GM10248 (cell line): ENCODE data around the gene CAMTA1.

Source experiments
- CTCF ChIA-PET: fragments of 300-600 bp; sonication (Branson Sonifier 250); formaldehyde crosslinking; extraction: SDS; loops from one replicate; lab custom pipeline; 2021; ENCODE audit warnings: antibody characterized with exemption; lab: Yijun Ruan, JAX
- POLR2A ChIA-PET: fragments of 350-650 bp; sonication (Branson Sonifier 250); formaldehyde crosslinking; extraction: SDS; loops from one replicate; lab custom pipeline; 2020; ENCODE audit warnings: antibody characterized with exemption; lab: Yijun Ruan, JAX
- DNase-seq: peaks from one replicate; pipeline ENCODE4 v3.0.0; 2012; ENCODE audit errors: extremely low spot score
- TF ChIP-seq, protein P1 (sequence below): IDR thresholded peaks from 2 replicates; pipeline ENCODE4 v1.5.1; 2012; ENCODE audit warnings: mild to moderate bottlenecking, low read depth; ENCODE audit errors: extremely low read depth, missing control alignments, control extremely low read depth

The CAMTA1 gene

DNA sequence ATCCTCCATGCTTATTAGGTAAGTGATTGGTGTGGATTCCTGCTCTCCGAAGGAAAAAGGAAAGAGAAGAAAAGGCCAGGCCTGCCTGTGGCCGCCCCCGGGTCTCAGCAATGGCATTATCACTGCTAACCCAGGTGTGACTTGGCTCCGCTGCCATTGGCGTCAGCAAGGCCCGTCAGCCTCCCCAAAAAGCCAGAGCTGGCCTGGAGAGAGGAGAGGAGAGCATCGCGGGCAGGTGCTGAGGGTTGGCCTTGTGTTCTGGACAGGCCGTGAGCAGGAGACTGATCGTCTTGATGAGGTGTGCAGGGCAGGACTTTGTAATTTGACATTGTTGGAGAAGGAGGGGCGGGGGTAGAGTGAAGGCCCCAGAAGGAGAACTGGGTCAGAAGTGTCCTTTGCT, 186.4 kb downstream of the CAMTA1 start:
- TF ChIP-seq, protein P1, sequence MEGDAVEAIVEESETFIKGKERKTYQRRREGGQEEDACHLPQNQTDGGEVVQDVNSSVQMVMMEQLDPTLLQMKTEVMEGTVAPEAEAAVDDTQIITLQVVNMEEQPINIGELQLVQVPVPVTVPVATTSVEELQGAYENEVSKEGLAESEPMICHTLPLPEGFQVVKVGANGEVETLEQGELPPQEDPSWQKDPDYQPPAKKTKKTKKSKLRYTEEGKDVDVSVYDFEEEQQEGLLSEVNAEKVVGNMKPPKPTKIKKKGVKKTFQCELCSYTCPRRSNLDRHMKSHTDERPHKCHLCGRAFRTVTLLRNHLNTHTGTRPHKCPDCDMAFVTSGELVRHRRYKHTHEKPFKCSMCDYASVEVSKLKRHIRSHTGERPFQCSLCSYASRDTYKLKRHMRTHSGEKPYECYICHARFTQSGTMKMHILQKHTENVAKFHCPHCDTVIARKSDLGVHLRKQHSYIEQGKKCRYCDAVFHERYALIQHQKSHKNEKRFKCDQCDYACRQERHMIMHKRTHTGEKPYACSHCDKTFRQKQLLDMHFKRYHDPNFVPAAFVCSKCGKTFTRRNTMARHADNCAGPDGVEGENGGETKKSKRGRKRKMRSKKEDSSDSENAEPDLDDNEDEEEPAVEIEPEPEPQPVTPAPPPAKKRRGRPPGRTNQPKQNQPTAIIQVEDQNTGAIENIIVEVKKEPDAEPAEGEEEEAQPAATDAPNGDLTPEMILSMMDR: no peak
- ChIA-PET CTCF (no interaction called here), POLR2A (no interaction called here)
- no peak for DNase-seq

DNA sequence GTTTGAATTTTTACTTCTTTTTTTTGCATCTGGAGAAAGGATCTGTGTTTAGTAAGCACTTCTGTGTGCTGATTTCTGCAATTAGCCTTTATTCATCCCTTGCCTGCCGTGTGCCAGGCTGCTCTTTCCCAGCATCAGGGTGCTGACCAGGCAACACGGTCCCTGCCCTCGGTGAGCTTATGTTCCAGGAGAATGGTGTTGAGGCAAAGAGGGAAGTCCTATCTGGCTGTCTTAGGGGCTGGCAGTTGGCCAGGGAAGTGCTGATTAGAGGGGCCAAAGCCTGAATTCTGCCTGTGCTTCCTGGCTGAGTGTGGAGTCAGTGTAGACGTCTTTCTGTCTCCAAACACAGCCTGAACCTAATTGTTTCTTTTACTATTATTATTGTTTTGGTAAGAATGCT, 187.1 kb downstream of the CAMTA1 start:
- TF ChIP-seq, protein P1: no peak
- ChIA-PET CTCF (no interaction called here), POLR2A (no interaction called here)
- no peak for DNase-seq

DNA sequence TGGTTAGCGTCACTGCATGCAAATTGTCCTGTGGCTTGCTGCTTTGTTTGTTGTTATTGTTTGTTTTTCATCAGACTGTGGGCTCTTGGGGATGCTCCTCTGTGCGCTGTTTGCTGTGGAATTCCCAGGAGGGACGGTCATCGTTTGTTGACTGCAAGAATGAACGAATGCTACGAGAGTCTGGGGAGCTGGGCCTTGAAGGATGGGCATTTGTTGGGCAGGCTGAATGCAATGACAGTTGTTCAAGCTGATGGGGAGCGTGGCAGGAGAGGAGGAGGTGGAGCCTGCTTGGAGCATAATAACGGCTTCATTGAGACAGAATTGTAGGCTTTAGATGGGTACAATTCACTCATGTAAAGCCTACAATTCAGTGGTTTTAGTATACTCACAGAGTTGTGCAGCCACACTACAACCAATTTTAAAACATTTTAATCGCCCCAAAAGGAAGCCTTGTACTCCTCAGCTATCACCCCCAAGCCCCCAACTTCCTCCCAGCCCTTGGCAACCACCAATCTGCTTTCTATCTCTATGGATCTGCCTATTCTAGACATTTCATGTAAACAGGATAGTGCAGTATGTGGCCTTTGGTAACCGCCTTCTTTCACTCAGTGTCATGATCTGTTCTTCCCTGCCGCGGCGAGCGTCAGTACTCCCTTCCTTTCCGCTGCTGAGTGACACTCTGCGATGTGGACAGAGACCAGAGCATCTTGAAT, 190.2 kb downstream of the CAMTA1 start:
- CTCF ChIA-PET: no interaction called here
- TF ChIP-seq, protein P1: no peak
- no peak for DNase-seq
- POLR2A ChIA-PET: no interaction called here

DNA sequence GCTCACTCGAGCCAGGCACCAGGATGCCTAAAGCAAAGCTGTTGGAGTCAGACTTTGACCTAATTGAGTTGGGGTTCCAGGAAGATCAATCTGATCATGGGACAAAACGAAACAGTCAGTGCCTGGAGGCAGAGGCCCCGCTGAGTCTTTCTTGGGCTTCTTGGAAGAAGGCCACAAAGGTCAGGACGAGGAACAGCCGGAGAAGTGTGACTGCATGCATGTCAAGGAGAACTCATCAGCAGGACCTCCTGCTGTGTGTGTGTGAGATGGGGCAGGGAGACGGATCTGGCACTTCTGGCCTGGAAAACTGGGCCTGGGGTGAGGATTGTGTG, 190.8 kb downstream of the CAMTA1 start:
- TF ChIP-seq, protein P1: no peak
- no peak for DNase-seq
- CTCF ChIA-PET: no interaction called here
- POLR2A ChIA-PET: no interaction called here

DNA sequence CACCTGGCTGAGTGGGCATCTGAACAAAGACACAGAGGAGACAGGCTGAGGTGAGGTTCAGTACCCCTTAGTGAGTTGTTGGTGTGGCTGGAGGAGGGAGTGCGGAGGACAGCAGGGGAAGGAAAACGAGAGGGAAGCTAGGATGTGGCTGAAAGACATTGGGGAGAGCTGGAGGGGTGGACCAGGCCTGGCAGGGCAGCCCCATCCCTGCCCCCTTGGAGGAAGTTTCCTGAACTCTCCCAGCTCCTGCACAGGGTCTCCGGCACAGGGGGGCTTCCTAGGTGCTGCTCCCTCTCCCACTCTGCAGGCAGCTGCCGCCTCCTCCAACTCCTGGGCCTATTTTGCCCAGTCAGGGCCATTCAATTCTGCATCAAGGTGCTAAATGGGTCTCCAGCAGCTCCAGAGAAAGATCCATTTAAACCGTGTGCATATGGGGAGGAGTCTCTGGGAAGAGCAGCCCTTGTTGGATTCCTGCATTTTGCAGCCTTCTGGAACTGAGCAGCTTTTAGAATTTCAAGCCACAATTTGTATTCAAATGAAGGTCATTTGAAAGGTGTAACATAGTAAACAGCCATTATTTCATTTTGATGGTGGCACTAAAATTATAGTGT, 193.9 kb downstream of the CAMTA1 start:
- POLR2A ChIA-PET: no interaction called here
- DNase-seq: no peak
- TF ChIP-seq, protein P1: no peak
- CTCF ChIA-PET: interaction anchor here (1.5 kb wide), 1 partner anchor 11 kb away, joined by 3 read pairs; no protein-coding TSS in a partner anchor

DNA sequence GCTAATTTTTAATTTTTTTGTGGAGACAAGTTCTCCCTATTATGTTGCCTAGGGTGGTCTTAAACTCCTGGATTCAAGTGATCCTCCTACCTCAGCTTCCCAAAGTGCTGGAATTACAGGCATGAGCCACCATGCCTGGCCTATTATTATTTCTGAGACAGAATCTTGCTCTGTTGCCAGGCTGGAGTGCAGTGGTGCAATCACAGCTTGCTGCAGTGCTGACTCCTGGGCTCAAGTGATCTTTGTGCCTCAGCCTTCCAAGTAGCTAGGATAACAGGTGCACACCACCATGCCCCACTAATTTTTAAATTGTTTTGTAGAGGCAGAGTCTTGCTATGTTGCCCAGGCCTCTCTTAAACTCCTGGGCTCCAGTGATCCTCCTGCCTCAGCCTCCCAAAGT, 196.3 kb downstream of the CAMTA1 start:
- POLR2A ChIA-PET: no interaction called here
- CTCF ChIA-PET: no interaction called here
- TF ChIP-seq, protein P1: no peak
- DNase-seq: no peak

DNA sequence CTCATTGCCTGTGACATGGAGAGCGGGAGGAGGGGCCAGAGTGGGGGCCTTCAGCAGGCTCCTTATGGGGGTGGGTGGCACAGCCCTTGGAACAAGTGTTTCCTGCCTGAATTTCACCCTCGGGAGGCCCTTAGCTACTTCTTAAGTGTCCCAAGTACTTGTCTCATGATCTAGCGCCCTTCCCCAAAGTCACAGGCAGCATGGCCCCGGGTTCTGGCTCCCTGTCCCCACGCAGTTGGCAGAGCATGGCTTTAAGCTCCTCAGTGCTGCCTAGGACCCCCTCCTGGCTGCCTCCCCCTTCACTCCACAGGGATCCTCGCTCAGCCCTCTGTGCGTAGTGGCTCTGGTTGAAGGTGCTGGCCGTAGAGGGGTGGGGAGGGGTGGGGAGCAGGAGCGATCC, 197.2 kb downstream of the CAMTA1 start:
- DNase-seq: no peak
- POLR2A ChIA-PET: no interaction called here
- TF ChIP-seq, protein P1: no peak
- CTCF ChIA-PET: no interaction called here
